PFSK-1 (cell line): Measurements from ENCODE around the gene TRIM43B.
"Not testable (repeated sequence)": the region's sequence is repeated elsewhere in the genome, so short reads cannot be mapped to it uniquely, and the experiment has no call there.

ENCODE experiments used
- TAF1 ChIP-seq: IDR thresholded peaks from 2 replicates; pipeline ENCODE4 v1.6.1; 2012; ENCODE audit warnings: low read length, control low read depth, borderline replicate concordance; ENCODE audit not compliant: insufficient read depth
- TF ChIP-seq, protein P1 (sequence below), 2 experiments: IDR thresholded peaks; 2 replicates each; pipeline versions ENCODE4 v1.6.1 to v1.8.0; 2011 to 2012; ENCODE audit warnings: low read depth in 2 of 2, low read length in 2 of 2, control low read depth in 1 of 2, inconsistent platforms in 1 of 2, mild to moderate bottlenecking in 1 of 2, moderate library complexity in 1 of 2; ENCODE audit not compliant: insufficient read depth in 1 of 2

DNA sequence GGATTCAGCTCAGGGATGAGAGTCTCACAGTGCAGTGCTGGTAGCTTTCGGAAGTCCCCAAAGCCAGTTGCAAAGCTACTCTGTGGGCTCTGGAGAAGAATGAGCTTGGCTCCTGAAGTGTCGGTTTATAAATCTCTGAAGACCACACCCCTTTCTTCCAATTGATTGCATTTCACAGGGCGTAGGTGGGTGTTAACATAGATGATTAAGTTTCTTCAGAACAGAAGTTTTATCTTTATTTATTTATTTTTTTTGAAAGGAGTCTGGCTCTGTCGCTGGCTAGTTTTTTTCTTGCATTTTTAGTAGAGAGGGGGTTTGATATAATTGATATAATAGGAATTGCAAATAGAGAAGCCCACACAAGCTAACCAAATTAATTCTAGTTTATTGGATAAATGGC, at the start of gene TRIM43B:
- TF ChIP-seq TAF1: not testable (repeated sequence)
- TF ChIP-seq, protein P1, sequence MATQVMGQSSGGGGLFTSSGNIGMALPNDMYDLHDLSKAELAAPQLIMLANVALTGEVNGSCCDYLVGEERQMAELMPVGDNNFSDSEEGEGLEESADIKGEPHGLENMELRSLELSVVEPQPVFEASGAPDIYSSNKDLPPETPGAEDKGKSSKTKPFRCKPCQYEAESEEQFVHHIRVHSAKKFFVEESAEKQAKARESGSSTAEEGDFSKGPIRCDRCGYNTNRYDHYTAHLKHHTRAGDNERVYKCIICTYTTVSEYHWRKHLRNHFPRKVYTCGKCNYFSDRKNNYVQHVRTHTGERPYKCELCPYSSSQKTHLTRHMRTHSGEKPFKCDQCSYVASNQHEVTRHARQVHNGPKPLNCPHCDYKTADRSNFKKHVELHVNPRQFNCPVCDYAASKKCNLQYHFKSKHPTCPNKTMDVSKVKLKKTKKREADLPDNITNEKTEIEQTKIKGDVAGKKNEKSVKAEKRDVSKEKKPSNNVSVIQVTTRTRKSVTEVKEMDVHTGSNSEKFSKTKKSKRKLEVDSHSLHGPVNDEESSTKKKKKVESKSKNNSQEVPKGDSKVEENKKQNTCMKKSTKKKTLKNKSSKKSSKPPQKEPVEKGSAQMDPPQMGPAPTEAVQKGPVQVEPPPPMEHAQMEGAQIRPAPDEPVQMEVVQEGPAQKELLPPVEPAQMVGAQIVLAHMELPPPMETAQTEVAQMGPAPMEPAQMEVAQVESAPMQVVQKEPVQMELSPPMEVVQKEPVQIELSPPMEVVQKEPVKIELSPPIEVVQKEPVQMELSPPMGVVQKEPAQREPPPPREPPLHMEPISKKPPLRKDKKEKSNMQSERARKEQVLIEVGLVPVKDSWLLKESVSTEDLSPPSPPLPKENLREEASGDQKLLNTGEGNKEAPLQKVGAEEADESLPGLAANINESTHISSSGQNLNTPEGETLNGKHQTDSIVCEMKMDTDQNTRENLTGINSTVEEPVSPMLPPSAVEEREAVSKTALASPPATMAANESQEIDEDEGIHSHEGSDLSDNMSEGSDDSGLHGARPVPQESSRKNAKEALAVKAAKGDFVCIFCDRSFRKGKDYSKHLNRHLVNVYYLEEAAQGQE (IDR thresholded peaks at IDR 0.05; ENCODE audit: insufficient read depth in 1 of 2, low read depth in 2 of 2, low read length in 2 of 2): not testable (repeated sequence)
